HepG2 (cell line): ENCODE data around the gene SPATS2. TPM values are rescaled to one million over a fixed set of nuclear protein-coding genes. Genes with fewer than 3 reads are reported as not detected.

Source experiments
- ATAC-seq: fragments of 200-7000 bp; cut with Tn5 transposase; 3 replicates; pipeline ENCODE4 v1.9.1; 2020; ENCODE audit warnings: mild to moderate bottlenecking, moderate library complexity
- BruUV-seq: library from RNA; stranded (reverse); fragments of 400-500 nt; replicated peaks from 2 replicates; lab custom pipeline; 2021; lab: Mats Ljungman, UMichigan
- CTCF ChIA-PET: fragments of 300-600 bp; formaldehyde crosslinking; extraction: SDS; loops from one replicate; lab custom pipeline; 2021; ENCODE audit warnings: low total read pairs, inconsistent platforms, low intra/inter-chr PET ratio; lab: Yijun Ruan, JAX
- POLR2A ChIA-PET: fragments of 350-600 bp; sonication (Branson Sonifier 250); formaldehyde crosslinking; loops from one replicate; lab custom pipeline; 2020; ENCODE audit warnings: antibody characterized with exemption, inconsistent platforms; lab: Yijun Ruan, JAX
- DNase-seq: peaks from one replicate; pipeline ENCODE4 v3.0.0-alpha.2; 2015; ENCODE audit warnings: low spot score
- FAIRE-seq: peaks from 3 replicates; lab custom pipeline; 2011; peaks lifted over from hg19 to GRCh38; lab: Jason Lieb, UNC
- H2AFZ ChIP-seq: one replicate; pipeline ENCODE4 v1.6.1; 2011; ENCODE audit warnings: low read length, inconsistent platforms
- H3K27ac ChIP-seq: fragments of 300-600 bp; 3 replicates; pipeline ENCODE4 v1.8.0; 2011; ENCODE audit warnings: mixed run types, mild to moderate bottlenecking, mixed read lengths, low read length, inconsistent platforms; ENCODE audit not compliant: insufficient read depth; ENCODE audit errors: extremely low read length
- H3K27me3 ChIP-seq, 2 experiments: fragments of 200-600 bp in 1 of 2; 2 replicates in 1 of 2; 3 replicates in 1 of 2; pipeline versions ENCODE4 v1.6.0 to v1.8.0; 2011; ENCODE audit warnings: low read length in 2 of 2, mild to moderate bottlenecking in 2 of 2, moderate library complexity in 2 of 2, inconsistent platforms in 1 of 2; ENCODE audit not compliant: insufficient read depth in 2 of 2, control insufficient read depth in 1 of 2
- H3K36me3 ChIP-seq, 2 experiments: fragments of 200-600 bp in 1 of 2; replicated peaks in 1 of 2; 2 replicates in 1 of 2; 3 replicates in 1 of 2; pipeline versions ENCODE4 v1.5.1 to v1.8.0; 2011; ENCODE audit warnings: low read length in 2 of 2, inconsistent platforms in 1 of 2; ENCODE audit not compliant: insufficient read depth in 2 of 2, control insufficient read depth in 1 of 2
- H3K4me1 ChIP-seq: 2 replicates; pipeline ENCODE4 v1.5.1; 2012; ENCODE audit warnings: low read length, inconsistent platforms; ENCODE audit not compliant: insufficient read depth
- H3K4me2 ChIP-seq: 2 replicates; pipeline ENCODE4 v1.6.0; 2011; ENCODE audit warnings: low read depth, low read length, inconsistent platforms
- H3K4me3 ChIP-seq, 3 experiments: fragments of 200-600 bp in 1 of 3; sonication (generic), shearing (Covaris generic) in 1 of 3; replicated peaks in 1 of 3; 2 replicates each; pipeline ENCODE4 v1.5.1; 2011 to 2016; ENCODE audit warnings: low read length in 3 of 3, inconsistent platforms in 2 of 3, low read depth in 2 of 3, mild to moderate bottlenecking in 2 of 3, control low read depth in 1 of 3, mixed read lengths in 1 of 3; ENCODE audit not compliant: insufficient read depth in 1 of 3
- H3K79me2 ChIP-seq: one replicate; pipeline ENCODE4 v1.6.1; 2011; ENCODE audit warnings: low read length, inconsistent platforms; ENCODE audit not compliant: insufficient read depth
- H3K9ac ChIP-seq: 2 replicates; pipeline ENCODE4 v1.6.0; 2011; ENCODE audit warnings: mild to moderate bottlenecking, low read depth, low read length, inconsistent platforms; ENCODE audit not compliant: insufficient read depth
- H3K9me3 ChIP-seq: 2 replicates; pipeline ENCODE4 v1.5.1; 2012; ENCODE audit warnings: mild to moderate bottlenecking, low read length
- H4K20me1 ChIP-seq: 2 replicates; pipeline ENCODE4 v1.6.0; 2011; ENCODE audit warnings: inconsistent platforms, mild to moderate bottlenecking, low read length, moderate library complexity; ENCODE audit not compliant: insufficient read depth
- GATAD2A ChIP-seq: IDR thresholded peaks from 2 replicates; pipeline ENCODE4 v1.6.1; 2016
- KIAA2018 ChIP-seq: sonication (generic); formaldehyde crosslinking; IDR thresholded peaks from 2 replicates; pipeline ENCODE4 v1.5.0; 2020; ENCODE audit warnings: mild to moderate bottlenecking, missing genetic modification reagents, borderline replicate concordance
- NCOR1 ChIP-seq: fragments of 200-600 bp; sonication (generic); IDR thresholded peaks from 2 replicates; pipeline ENCODE4 v1.7.0; 2017; ENCODE audit warnings: antibody characterized with exemption, low read length, borderline replicate concordance
- PRDM10 ChIP-seq: sonication (generic); formaldehyde crosslinking; IDR thresholded peaks from 2 replicates; pipeline ENCODE4 v1.4.0; 2020; ENCODE audit warnings: low read depth, missing genetic modification reagents
- SMARCE1 ChIP-seq: fragments of 450-650 bp; IDR thresholded peaks from 2 replicates; pipeline ENCODE4 v1.6.1; 2017; ENCODE audit warnings: borderline replicate concordance
- TAF15 ChIP-seq: fragments of 200-400 bp; formaldehyde crosslinking; IDR thresholded peaks from one replicate; pipeline ENCODE4 v1.6.1; 2018; ENCODE audit warnings: mild to moderate bottlenecking, low read depth, low read length; ENCODE audit not compliant: poor library complexity, severe bottlenecking
- ZBTB39 ChIP-seq: sonication (generic); formaldehyde crosslinking; IDR thresholded peaks from 2 replicates; pipeline ENCODE4 v1.5.0; 2020; ENCODE audit warnings: missing genetic modification reagents
- ZNF546 ChIP-seq: sonication (generic); formaldehyde crosslinking; conservative IDR thresholded peaks from 2 replicates; pipeline ENCODE4 v1.8.1; 2023; ENCODE audit warnings: mild to moderate bottlenecking, missing genetic modification reagents
- ZNF577 ChIP-seq: sonication (generic); formaldehyde crosslinking; IDR thresholded peaks from 2 replicates; pipeline ENCODE4 v1.4.0; 2020; ENCODE audit warnings: mild to moderate bottlenecking, low read depth, missing genetic modification reagents, borderline replicate concordance
- ZNF839 ChIP-seq: sonication (generic); formaldehyde crosslinking; IDR thresholded peaks from 2 replicates; pipeline ENCODE4 v1.4.0; 2020; ENCODE audit warnings: missing genetic modification reagents, mild to moderate bottlenecking, borderline replicate concordance
- WGBS: methylation state at CpG from one replicate; pipeline ENCODE4 v1.1.6; 2017; ENCODE audit warnings: low lambda C conversion rate; 5-methylcytosine and 5-hydroxymethylcytosine counted together
- in situ Hi-C: cut with HindIII; loops from 2 replicates; pipeline ENCODE4 v1.10.0; 2017; ENCODE audit warnings: low pct_unique_long_range_greater_than_20kb; ENCODE audit not compliant: extremely low pct_ligation_motif_present
- intact Hi-C: fragments of 100-400 bp; cut with micrococcal nuclease; formaldehyde crosslinking; loops from one replicate; pipeline ENCODE4 v1.10.0; 2022; ENCODE audit not compliant: unreplicated experiment
- polyA plus RNA-seq, 8 experiments: library from polyadenylated mRNA; depleted of rRNA in 3 of 8; stranded (reverse) in 7 of 8; unstranded in 1 of 8; fragments of >200 nt; fragmentation: Illumina TruSeq in 4 of 8; extraction: Trizol in 4 of 8; gene quantifications; 2 replicates each; pipeline versions ENCODE4 v1.2.1 to v1.2.3, GENCODE V29; 2011 to 2016; ENCODE audit warnings: low read depth in 4 of 8, missing spikeins in 1 of 8, mixed read lengths in 1 of 8; ENCODE audit not compliant: insufficient read depth in 1 of 8
- total RNA-seq, 5 experiments: library from RNA; depleted of rRNA; stranded (reverse); fragments of >200 nt; fragmentation: Illumina TruSeq; extraction: Trizol; gene quantifications; 2 replicates each; pipeline ENCODE4 v1.2.3, GENCODE V29; 2016; ENCODE audit warnings: low read depth in 1 of 5

The SPATS2 gene
- total and polyA plus RNA-seq, 2 of the 13 experiments (the other 11 are each of a cell fraction or from before 2014, with no cell fraction given): 19.3 to 28.1 TPM

- Histone ChIP-seq H3K9ac (no peak overlapping the region), H3K4me2 (no peak overlapping the region), H3K79me2 (peaks cover 12% of the 10 kb centered on the region), H3K9me3 (no peaks in the 10 kb centered on the region), H3K27me3 (no peaks in the 10 kb centered on the region), H3K4me1 (peaks cover 29% of the 10 kb centered on the region), H3K4me3 (no peak overlapping the region), H4K20me1 (no peaks in the 10 kb centered on the region), H3K36me3 (peaks cover 1 to 2% of the 10 kb centered on the region in 2 experiments; a peak in 2 of 5 replicates), H3K27ac (no peak overlapping the region), H2AFZ (no peak overlapping the region)
- in situ Hi-C loops: no loop called here
- intact Hi-C loops: no loop called here
- ChIA-PET CTCF (no interaction called here), POLR2A (no interaction called here)
- FAIRE-seq (no peak), DNase-seq (no peak), ATAC-seq (no peak)
- 95% methylated on average over 1 of the region's 1 CpG for whole genome bisulfite sequencing
- BruUV-seq: no TSS peak
- TF ChIP-seq GATAD2A (CRISPR knock-in tag): no peak
- no peak for TF ChIP-seq ZNF546 (CRISPR knock-in tag)
- TF ChIP-seq ZBTB39 (CRISPR knock-in tag): no peak
- TF ChIP-seq ZNF839 (CRISPR knock-in tag): no peak
- no peak for TF ChIP-seq ZNF577 (CRISPR knock-in tag)
- TF ChIP-seq PRDM10 (CRISPR knock-in tag): no peak
- TF ChIP-seq TAF15: no peak
- TF ChIP-seq SMARCE1: no peak
- no peak for TF ChIP-seq NCOR1
- no peak for TF ChIP-seq KIAA2018 (CRISPR knock-in tag)
Measured at GRCh38 chr12:49410818-49411217, 43.6 kb downstream of the SPATS2 start.
